ENCODE results near the gene RPL36A.

RPL36A gene

DNA sequence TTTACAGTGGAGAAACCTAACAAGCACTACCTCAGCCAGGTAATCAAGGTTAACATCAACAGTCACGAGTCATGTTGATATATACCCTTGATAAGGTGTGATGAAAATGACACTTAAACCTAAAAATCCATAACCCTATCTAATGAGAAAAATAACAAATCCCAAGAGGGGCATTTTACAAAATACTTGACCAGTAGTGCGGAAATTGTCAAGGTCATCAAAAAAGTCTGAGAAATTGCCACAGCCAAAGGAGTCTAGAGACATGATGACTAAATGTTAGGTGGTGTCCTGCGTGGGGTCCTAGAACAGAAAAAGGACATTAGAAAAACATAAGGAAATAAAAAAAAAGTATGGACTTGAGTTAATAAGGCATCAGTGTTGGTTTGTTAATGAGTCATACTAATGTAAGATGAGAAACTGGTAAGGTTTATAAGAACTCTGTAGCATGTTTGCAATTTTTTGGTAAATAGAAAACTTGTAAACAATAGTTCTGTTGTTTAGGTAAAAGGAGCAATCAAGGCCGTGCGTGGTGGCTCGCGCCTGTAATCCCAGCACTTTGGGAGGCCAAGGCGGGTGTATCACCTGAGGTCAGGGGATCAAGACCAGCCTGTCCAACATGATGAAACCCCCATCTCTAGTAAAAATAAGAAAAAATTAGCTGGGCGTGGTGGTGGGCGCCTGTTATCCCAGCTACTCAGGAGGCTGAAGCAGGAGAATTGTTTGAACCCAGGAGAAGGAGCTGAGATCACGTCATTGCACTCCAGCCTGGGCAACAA is 2.9 kb downstream of the RPL36A start:
- DNase-seq (ENCODE audit: low read depth in 2 of 2) = no peak

- DNase-seq (ENCODE audit: low read depth in 2 of 2) = no peak
Observed at GRCh38 chrX:101394372-101394771, 3.6 kb downstream of the RPL36A start.

- DNase-seq (ENCODE audit: low read depth in 2 of 2) = no peak
Observed at GRCh38 chrX:101395789-101396188, 5.0 kb downstream of the RPL36A start.

DNA sequence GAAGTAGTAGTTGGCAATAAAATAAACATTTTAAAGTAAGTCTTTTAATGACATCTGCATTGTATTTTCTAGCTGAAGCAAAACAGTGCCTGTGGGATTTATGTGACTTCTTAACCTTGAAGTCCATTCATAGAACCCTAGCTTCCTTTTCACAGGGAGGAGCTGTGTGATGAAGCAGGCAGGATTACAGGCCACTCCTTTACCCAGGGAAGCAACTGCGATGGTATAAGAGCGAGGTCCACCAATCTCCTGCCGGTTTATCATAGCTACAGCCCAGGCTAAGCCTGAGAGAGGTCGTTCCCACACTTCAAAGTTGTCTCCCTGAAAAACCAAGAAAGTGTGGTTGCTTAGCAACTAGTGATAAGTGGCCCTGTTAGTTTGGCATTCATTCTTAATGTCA is 7.0 kb downstream of the RPL36A start:
- no peak for DNase-seq (ENCODE audit: low read depth in 2 of 2)

DNA sequence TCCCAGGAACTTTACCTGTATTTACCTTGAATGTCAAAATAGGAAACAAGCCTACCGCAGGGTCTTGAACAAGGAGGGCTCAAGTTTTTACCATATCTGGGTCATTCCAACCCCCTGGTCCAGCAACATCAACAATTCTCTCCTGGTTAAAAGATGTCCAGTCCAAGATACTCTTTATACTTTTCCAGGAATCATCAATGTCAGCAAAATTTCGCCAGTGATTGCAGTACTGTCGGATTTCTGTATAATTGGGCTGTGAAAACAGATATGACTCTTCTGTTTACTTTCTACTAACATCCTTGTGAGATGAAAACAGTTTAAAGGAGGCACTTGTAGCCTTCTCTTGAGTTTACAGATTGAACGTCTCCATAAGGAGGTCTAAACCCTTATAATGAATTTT is 7.9 kb downstream of the RPL36A start:
- DNase-seq (ENCODE audit: low read depth in 2 of 2) = no peak

DNA sequence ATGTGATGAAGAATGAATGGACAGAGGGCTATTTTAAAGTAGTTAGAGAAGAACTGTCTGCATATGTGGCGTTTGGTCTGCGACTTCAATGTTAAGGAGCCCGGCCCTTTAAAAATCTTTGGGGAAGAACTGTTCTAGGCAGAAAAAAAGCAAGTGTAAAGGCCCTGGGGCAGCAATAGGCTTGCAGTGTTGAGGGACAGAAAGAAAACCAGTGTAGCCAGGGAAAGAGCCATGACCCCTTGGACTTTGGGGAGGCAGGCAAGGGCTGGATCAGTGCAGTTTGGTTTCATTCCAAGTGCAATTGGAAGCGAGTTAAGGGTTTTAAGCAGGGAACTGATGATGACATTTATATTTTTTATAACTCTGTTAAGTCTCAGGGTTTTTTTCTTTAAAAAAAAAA is 9.0 kb downstream of the RPL36A start:
- DNase-seq (ENCODE audit: low read depth in 2 of 2) = no peak

DNA sequence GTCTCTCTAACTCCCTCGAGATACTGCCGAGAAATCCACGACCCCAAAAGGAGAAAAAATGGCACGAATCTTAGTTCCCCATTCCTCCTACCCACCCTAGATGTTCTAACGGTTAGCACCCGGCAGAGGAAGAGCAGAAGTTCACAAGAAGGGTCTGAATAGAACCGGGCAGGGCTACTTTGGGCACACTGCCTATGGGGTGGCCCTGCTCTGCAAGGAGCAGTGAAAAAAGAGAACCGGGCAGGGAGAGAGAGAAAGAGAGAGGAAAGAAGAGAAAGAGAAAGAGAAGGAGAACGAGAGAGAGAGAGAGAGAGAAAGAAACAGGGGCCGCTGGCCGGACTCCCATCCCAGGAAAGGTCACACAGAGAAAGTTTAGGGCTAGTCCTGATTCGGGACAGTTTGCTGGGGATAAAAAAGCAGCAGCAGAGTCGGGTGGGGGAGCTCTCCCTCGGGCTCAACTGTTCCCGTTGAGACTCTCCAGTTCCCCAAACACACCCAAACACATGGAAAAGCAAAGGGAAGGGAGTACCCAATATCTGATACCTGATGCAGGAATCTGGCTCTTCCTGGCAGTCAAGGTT is 16.4 kb downstream of the RPL36A start:
- DNase-seq (ENCODE audit: low read depth in 2 of 2) = no peak

DNA sequence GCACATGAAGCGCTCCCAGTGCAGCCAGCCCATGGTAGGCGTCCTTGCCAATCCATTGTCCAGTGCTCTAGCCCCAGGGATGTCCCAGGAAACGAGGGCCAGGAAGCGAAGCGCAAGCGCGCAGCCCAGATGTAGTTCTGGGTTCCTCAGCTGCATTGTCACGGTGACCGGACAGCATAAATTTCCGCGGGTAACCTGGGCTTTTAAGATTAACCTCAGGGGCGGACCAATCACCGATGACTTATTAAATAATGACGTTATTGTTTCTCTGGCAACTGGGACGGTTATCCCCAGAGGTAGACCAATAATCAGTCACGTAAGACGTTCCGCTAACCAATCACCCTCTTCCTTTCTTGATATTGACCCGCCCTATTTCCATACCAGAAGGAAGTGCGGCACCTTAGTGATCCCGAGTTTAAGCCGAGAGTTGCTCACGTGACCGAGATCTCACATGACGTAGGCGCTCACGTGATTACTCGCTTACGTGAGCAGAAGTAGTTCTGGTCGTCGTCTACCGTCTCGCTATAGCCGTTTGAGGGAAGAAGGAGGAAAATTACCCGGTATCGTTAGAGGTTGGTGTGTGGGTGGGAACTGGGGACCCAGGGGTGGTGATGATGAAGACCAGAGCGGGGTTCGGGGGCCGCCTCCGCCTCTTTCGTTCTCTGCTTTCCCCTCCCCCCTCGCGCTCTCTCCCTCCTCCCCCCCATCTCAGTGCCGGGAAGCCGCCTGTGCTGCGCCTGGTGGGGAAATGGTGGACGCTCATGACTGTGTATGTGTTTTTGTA is 17.1 kb downstream of the RPL36A start, which contains the start of the genes GLA and HNRNPH2:
GLA (minus strand) TSS at position 178 of the 784 bp plus-strand sequence; CDS start at position 156, 22 bp downstream.
HNRNPH2 (plus strand) TSS at position 475 of the 784 bp plus-strand sequence. CDS start 3,767 bp downstream, outside the sequence.
- peak; percentile 95 to 96 for DNase-seq (ENCODE audit: low read depth in 2 of 2)

GRCh38 chrX:101408532-101408841 is 17.7 kb downstream of the RPL36A start:
- no peak for DNase-seq (ENCODE audit: low read depth in 2 of 2)

- DNase-seq (ENCODE audit: low read depth in 2 of 2) = no peak
Observed at GRCh38 chrX:101409043-101409442, 18.2 kb downstream of the RPL36A start.

GRCh38 chrX:101410461-101410860 is 19.6 kb downstream of the RPL36A start:
- DNase-seq (ENCODE audit: low read depth in 2 of 2) = no peak

DNA sequence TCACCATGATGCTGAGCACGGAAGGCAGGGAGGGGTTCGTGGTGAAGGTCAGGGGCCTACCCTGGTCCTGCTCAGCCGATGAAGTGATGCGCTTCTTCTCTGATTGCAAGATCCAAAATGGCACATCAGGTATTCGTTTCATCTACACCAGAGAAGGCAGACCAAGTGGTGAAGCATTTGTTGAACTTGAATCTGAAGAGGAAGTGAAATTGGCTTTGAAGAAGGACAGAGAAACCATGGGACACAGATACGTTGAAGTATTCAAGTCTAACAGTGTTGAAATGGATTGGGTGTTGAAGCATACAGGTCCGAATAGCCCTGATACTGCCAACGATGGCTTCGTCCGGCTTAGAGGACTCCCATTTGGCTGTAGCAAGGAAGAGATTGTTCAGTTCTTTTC is 21.2 kb downstream of the RPL36A start:
- no peak for DNase-seq (ENCODE audit: low read depth in 2 of 2)

DNA sequence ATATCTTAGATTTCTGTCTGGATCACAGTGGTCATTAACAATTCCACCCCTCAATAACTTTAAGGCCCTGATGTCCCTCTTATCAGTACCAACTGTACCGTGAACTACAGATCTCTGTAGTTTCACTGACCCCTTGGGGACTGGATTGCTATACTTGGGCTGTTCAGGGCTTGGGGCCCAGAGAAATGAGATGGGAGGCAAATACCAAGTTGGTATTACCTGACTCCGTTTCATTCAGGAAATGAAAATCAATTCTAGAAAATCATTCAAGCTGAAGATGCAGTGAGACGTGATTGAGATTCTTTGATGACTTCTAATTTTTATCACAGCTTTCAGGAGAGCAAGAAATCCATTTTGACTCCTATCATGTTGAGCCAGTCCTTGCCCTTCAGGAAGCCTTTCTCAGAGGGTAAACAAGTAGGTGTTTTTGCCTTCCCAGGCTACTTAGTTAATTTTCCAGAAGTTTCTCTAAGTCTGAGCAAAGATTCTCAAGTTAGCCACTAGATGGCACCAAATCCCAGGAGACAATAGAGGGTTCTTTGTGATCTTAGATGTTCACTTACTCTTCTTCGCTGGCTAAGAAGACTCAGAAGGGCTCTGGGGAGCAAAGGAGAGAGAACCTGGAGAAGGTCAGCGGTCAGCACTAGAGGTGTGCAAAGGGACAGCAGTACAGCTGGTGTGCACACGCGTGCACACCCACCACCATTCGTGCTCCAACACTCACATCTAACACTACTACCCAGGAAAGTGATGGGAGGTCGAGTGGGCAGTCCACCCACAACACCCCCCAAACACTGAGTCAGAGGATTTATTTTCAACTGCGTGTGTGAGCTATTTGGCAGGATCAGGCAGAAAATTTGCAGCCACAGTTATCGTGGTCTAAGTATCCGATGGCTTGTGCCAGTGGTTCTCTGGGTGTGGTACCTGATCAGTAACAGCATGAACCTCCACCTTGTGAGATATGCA is 24.7 kb downstream of the RPL36A start:
- peak; percentile 40 to 54 for DNase-seq (ENCODE audit: low read depth in 2 of 2)

DNA sequence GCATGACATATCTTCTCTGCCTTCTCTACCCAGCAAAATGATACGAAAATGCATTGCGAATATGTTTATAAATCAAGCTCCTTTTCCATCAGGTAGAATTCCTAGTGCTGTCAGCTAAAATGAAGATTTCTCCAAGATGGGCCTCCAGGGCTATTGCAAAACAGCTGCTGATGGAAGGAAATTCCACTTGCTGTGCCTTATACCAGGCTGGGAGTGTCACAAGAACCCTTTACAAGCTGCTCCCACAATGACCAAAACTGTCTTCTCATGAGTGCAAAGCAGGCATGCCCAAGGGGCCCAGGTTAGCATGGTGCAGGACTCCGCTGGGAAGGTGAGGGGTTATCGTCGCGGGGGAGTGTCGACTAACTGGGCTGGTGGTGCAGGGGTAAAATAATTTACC is 25.9 kb downstream of the RPL36A start:
- no peak for DNase-seq (ENCODE audit: low read depth in 2 of 2)

GRCh38 chrX:101417190-101417589 is 26.4 kb downstream of the RPL36A start:
- DNase-seq (ENCODE audit: low read depth in 2 of 2) = no peak

- DNase-seq (ENCODE audit: low read depth in 2 of 2) = no peak
Observed at GRCh38 chrX:101417981-101418841, 27.4 kb downstream of the RPL36A start.

DNA sequence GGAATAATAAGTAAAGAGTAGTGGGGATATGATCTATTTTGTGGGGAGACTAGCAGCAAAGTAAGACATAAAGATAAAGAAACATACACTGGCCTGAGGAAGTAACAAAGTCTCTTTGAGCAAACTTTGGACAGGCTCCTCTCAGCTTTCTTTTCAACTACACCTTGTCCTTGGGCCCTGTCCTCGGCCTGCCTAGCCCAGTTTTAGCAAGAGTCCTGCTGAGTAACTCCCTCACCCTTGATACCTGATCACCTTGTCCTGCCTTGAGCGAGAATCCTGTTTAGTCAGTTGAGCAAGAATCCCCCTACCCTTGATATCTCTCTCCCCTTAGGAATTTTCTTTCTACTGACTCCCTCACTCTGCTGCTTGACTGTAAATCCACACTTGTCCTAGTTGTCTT is 28.7 kb downstream of the RPL36A start:
- no peak for DNase-seq (ENCODE audit: low read depth in 2 of 2)

DNA sequence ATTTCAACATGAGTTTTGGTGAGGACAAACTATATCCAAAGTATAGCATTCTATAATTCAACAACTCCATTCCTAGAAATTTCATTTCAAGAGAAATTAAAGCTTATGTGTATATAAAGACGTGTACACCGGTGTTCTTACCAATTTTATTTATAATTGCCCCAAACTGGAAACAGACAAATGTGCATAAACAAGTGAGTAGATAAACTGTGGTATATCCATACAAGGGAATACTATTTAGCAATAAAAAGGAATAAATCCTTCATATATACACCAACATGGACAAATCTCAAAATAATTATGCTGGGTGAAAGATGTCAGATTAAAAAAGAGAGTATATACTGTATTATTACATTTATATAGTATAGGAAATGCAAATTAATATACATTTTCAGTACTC is 37.1 kb downstream of the RPL36A start:
- no peak for DNase-seq (ENCODE audit: low read depth in 2 of 2)

DNA sequence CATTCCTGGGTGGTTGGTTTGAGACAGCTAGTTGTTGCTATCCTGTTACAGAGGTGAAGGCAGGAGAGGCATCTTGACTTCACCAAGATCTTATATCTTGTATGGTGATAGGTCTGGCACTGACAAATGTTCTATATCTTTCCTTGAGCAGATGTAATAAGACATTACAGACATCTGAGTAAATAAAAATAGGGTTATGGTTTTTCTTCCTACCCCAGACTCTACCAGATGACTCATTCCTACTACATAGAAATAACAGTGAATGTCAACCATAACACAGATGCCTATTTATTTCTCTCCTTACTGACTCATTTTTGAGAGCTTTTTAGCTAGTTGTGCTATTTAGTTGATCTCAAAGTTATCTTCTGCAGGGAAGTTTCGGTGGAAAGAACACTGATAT is 39.1 kb downstream of the RPL36A start:
- peak; percentile 40 to 42 for DNase-seq (ENCODE audit: low read depth in 2 of 2)

DNA sequence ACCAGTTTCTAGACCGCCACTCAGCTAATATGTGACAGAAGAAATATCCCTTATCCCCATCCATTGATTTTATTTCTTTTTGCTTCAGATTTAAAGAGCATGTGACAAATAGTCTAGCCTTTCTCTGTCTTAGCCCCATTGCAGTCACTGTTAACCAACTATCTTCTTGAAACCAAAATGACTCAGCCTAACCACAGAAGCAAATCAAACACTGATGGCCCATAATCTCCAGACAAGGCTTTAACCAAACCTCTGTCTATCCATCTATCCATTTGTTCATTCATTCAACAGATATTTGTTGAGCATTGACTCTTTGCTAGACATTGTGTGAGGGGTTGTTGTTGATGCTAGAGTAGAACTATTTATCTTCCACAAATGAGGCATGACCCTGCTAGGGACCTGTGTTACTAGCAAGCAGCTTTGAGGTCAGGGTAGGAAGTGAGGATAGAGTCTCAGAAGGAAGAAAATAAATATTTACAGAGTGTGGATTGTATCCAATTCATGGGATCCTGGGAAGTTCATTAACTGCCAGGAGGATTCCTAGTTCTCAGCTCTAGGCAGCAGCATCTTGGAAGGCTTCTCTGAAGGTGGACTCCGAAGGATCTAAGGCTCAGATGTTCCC is 39.8 kb downstream of the RPL36A start:
- peak in 1 of 2 experiments; percentile 31 for DNase-seq (ENCODE audit: low read depth in 2 of 2)

All from fibroblast of skin of left quadriceps (primary cell).